ENCODE data around the gene C2orf49. TPM values are rescaled to one million over a fixed set of nuclear protein-coding genes. Genes with fewer than 3 reads are reported as not detected.

The C2orf49 gene
- total RNA-seq, 1 experiment from 2014 or later = 14.5 TPM

DNA sequence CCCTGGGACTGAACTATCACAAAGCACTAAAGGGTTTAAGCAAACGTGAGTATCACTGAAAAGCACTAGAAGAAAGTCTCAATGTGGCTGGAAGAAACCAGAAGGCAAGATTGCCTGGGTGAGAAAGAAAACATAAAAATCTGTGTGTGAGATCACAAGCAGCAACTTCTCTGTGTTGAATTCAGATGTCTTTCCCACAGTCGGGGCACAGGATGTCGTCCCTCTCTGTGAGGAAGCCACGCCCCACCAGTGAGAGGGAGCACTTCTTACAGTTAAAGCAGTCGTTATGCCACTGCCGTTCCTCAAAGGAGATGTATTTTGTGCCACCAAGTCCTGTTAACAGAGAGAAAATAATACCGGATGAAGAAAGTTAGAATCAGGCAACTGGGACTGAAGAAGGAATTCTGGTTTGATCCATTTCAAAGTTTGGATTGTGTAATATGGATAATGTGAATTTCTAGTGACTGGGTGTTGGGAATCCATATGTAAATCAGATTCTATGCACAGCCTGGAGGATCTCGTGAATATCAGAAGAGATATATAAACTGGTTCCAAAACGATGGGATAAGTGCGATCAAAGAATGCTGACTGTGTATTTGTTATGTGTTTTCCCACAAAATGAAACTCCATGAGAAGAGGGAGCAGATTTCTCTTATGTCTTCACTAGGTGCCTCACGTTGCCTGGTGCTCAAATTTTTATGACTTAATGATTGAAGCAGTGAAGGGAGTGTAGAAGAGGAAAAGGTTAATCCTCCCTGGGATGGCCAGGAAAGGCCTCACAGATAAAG is 24.0 kb downstream of the C2orf49 start:
- DNase-seq (ENCODE audit: low read depth) = no peak

- DNase-seq (ENCODE audit: low read depth) = no peak
These were observed 25.7 kb downstream of the C2orf49 start for GRCh38 chr2:105362862-105363591.

DNA sequence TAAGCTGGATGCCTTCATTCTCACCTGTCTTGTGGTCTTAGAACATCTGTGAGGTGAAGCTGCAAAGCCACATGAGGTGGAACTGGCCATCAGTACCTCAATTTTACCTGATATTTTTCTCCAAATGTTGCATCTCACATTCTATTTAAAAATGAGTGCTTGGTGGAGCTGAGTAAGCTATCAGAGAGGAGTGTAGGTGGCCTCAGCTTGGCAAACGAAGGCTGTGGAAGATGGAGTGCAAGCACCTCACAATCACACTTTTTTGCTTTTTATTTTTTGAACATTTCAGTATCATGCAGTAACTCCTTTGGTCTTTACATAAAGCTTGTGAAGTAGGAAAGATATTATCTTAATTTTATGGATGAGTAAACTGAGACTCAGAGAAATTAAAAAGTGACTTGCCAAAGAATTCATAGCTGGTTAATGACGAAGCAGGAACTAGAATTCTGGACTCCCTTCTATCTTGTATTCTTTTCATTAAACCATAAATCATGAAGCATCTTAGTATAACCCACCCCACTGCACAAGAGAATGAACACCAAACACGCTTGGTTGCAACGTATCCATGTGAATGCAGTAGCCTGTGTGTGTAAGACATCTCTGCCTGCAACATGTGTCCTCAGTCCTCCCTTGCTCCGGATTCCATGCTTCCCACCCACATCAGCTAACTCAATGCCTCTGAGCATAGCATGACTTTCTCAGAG is 27.2 kb downstream of the C2orf49 start:
- DNase-seq (ENCODE audit: low read depth) = no peak

DNA sequence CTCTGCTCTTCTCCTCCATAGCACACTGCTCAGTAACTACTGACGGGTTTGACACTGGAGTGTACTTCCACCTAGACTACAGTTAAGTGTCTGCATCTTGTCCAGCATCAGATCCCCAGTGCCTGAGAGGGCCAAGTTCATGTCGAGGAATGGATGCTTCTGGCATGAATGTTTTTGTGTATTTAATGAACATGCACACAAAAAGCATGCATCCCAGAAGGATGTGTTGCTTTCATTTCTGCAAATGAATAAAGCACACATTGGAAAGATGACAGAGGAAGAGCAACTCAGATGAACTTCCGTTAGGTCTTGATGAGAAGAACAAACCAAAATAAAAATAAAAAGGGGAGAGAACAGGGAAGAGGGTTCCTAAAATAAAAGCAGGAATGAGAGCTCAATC is 27.9 kb downstream of the C2orf49 start:
- DNase-seq (ENCODE audit: low read depth) = no peak

DNA sequence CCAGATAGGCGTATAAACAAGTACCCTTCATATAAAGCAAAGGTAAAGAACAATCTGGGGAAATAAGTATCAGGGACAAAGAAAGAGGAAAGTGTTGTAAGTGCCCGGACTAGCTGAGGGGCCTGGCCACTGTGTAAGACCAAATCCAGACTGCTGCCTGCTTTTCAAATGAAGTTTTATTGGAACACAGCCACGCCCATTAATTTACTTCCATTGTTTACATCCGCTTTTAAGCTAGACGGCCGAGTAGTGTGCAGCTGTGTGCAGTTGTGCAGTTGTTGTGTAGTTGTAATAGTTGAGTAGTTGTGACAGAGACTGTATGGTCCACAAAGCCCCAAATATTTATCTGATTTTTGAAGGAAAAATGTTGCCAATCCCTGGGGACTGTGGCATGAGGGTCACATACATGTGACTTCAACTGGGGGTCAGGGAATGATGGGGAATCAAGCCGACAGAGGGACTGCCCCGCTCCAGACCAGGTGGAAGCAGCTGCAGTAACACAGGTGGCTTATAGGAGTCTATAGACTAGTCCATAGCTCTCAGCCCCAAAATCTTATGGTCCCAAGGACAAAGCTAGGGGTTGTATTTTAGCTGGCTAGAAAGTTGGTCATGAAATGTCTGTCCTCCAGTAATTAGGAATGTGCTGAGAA is 31.5 kb downstream of the C2orf49 start:
- no peak for DNase-seq (ENCODE audit: low read depth)

DNA sequence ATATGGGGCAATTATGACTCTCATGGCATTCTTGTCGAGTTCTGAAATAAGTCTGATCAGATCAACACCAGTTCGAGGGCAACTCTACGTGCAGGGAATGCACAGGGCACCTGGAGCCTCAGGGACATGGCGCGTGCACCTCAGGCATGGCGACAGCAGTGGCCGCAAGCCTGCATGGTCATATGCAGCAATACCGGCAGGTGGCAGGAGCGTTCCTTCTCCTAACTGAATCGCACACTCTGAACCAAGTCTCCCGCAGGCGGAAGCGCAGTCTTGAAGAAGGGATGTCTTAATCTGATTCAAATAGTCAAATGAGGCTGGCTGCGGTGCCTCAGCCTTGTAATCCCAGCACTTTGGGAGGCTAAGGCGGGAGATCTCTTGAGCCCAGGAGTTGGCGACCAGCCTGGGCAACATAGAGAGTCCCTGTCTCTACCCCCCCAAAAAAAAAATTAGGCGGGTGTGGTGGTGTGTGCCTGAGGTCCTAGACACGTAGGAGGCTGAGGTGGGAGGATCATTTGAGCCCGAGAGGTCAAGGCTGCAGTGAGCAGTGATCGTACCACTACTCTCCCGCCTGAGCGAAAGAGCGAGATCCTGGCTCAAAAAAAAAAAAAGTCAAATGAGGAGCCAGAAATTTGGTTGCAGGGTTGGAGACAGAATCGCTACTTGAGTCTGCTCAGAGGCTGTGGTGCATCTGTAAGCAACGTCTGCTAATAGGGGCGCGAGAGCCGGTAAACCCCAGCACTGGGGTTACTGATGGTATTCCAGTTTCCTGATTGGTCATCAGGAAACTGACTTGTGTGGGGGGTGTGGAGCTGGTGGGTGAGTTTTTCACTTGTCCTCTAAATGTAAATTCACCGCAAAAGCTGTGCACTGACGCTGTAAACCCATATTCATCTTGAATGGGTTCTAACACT is 32.7 kb downstream of the C2orf49 start:
- no peak for DNase-seq (ENCODE audit: low read depth)

DNA sequence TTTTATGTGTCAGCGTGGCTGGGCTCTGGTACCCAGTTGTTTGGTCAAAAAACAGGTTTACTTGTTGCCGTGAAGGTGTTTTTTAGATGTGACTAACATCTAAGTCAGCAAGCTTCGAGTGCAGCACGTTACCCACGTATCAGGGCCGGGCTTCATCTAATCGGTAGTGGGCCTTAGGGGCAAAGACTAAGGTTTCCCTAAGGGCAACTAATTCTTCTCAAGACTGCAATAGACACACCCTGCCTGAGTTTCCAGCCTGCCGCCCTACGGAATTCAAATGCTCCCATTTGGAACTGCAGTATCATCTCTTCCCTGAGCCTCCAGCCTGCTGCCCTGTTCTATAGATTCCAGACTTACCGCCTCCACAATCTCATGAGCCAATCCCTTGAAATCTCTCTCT is 33.8 kb downstream of the C2orf49 start:
- no peak for DNase-seq (ENCODE audit: low read depth)

GRCh38 chr2:105371810-105372209 is 34.5 kb downstream of the C2orf49 start:
- no peak for DNase-seq (ENCODE audit: low read depth)

- DNase-seq (ENCODE audit: low read depth) = no peak
These were observed 36.0 kb downstream of the C2orf49 start for GRCh38 chr2:105373344-105373781.

GRCh38 chr2:105373895-105374401 is 36.6 kb downstream of the C2orf49 start:
- no peak for DNase-seq (ENCODE audit: low read depth)

GRCh38 chr2:105375001-105375561 is 37.7 kb downstream of the C2orf49 start:
- no peak for DNase-seq (ENCODE audit: low read depth)

- DNase-seq (ENCODE audit: low read depth) = no peak
These were observed 38.7 kb downstream of the C2orf49 start for GRCh38 chr2:105376010-105376409.

GRCh38 chr2:105376789-105377240 is 39.5 kb downstream of the C2orf49 start:
- peak; percentile 41 for DNase-seq (ENCODE audit: low read depth)

GRCh38 chr2:105377871-105378270 is 40.5 kb downstream of the C2orf49 start:
- DNase-seq (ENCODE audit: low read depth) = no peak

GRCh38 chr2:105378276-105378840 is 41.0 kb downstream of the C2orf49 start:
- no peak for DNase-seq (ENCODE audit: low read depth)

- DNase-seq (ENCODE audit: low read depth) = no peak
These were observed 41.6 kb downstream of the C2orf49 start for GRCh38 chr2:105378921-105379383.

GRCh38 chr2:105379741-105380186 is 42.4 kb downstream of the C2orf49 start:
- DNase-seq (ENCODE audit: low read depth) = no peak

DNA sequence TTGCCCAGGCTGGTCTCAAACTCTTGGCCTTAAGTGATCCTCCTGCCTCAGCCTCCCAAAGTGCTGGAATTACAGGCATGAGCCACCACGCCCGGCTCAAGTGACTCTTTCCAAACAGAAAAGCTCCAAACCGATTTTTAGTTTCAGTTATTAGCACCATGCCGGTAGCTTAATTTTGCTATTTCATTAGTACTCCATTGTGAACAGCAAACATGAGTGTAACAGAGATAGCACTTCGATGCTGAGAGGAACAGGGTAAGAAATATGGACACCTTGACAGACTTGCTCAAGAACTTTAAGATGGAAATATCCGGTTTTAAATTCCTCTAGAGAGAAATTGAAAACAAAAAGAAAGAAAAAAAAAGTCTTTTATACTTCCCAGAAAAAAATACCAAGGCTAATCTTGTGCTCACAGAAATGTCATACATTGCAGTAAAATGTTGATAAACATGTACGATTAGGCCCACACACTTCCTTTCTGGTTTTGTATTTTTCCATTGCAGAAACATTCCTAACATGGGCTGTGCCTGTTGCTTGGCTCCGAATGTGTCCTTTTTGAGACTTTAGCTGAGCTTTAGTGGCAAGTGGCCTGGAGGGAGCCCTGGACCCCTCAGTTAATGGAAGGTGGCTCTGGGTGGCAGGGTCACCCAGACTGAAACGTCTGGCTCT is 43.2 kb downstream of the C2orf49 start:
- no peak for DNase-seq (ENCODE audit: low read depth)
